ENCODE results near the gene VAPB. TPM values are rescaled to one million over a fixed set of nuclear protein-coding genes. Genes with fewer than 3 reads are reported as not detected.

The VAPB gene
- total RNA-seq, 6 experiments from 2014 or later: 48.9 to 57.4 (median 54.5) TPM

- Mint-ChIP-seq H3K4me1 (ENCODE audit: low read depth) (peaks cover 14% of the 10 kb centered on the region), H3K27me3 (ENCODE audit: insufficient read depth) (peaks cover 2% of the 10 kb centered on the region; the same call in 1 of the 2 replicates), H3K4me3 (no peak overlapping the region), H3K36me3 (ENCODE audit: low read depth) (peaks cover 19% of the 10 kb centered on the region; the same call in 1 of the 2 replicates), H3K27ac (no peak overlapping the region), H3K9me3 (no peaks in the 10 kb centered on the region)
- DNase-seq: no peak
- TF ChIP-seq CTCF (IDR thresholded peaks at IDR 0.05): no peak
Observed at GRCh38 chr20:58401162-58401561, 12.1 kb downstream of the VAPB start.

GRCh38 chr20:58402305-58402704 is 13.3 kb downstream of the VAPB start:
- Mint-ChIP-seq H3K36me3 (ENCODE audit: low read depth) (peaks cover 10% of the 10 kb centered on the region; the same call in 1 of the 2 replicates), H3K9me3 (no peaks in the 10 kb centered on the region), H3K27ac (no peak overlapping the region), H3K4me1 (ENCODE audit: low read depth) (peaks cover 9% of the 10 kb centered on the region), H3K4me3 (no peak overlapping the region), H3K27me3 (ENCODE audit: insufficient read depth) (no peaks in the 10 kb centered on the region)
- TF ChIP-seq CTCF (IDR thresholded peaks at IDR 0.05): no peak
- DNase-seq: no peak

GRCh38 chr20:58402827-58403226 is 13.8 kb downstream of the VAPB start:
- H3K36me3 Mint-ChIP-seq (ENCODE audit: low read depth): peaks cover 9% of the 10 kb centered on the region; the same call in 1 of the 2 replicates
- peaks cover 8% of the 10 kb centered on the region for H3K4me1 Mint-ChIP-seq (ENCODE audit: low read depth)
- no peak for DNase-seq
- H3K4me3 Mint-ChIP-seq: no peak overlapping the region
- H3K9me3 Mint-ChIP-seq: no peaks in the 10 kb centered on the region
- TF ChIP-seq CTCF (IDR thresholded peaks at IDR 0.05): no peak
- H3K27me3 Mint-ChIP-seq (ENCODE audit: insufficient read depth): no peaks in the 10 kb centered on the region
- no peak overlapping the region for H3K27ac Mint-ChIP-seq

- Mint-ChIP-seq H3K27me3 (ENCODE audit: insufficient read depth) (no peaks in the 10 kb centered on the region), H3K9me3 (no peaks in the 10 kb centered on the region), H3K4me1 (ENCODE audit: low read depth) (peaks cover 4% of the 10 kb centered on the region), H3K36me3 (ENCODE audit: low read depth) (peaks cover 5% of the 10 kb centered on the region; the same call in 1 of the 2 replicates), H3K27ac (no peak overlapping the region), H3K4me3 (no peak overlapping the region)
- DNase-seq: no peak
- TF ChIP-seq CTCF (IDR thresholded peaks at IDR 0.05): no peak
Observed at GRCh38 chr20:58403272-58403671, 14.2 kb downstream of the VAPB start.

- H3K4me3 Mint-ChIP-seq: no peak overlapping the region
Observed at GRCh38 chr20:58405504-58406291, 16.7 kb downstream of the VAPB start.

More at GRCh38 chr20:58405504-58406291, 16.7 kb downstream of the VAPB start:
- H3K9me3 Mint-ChIP-seq: no peaks in the 10 kb centered on the region
- no peaks in the 10 kb centered on the region; the same call in 1 of the 2 replicates for H3K4me1 Mint-ChIP-seq (ENCODE audit: low read depth)
- H3K36me3 Mint-ChIP-seq (ENCODE audit: low read depth): no peaks in the 10 kb centered on the region
- TF ChIP-seq CTCF (IDR thresholded peaks at IDR 0.05): no peak
- no peak for DNase-seq
- H3K27ac Mint-ChIP-seq: no peak overlapping the region
- H3K27me3 Mint-ChIP-seq (ENCODE audit: insufficient read depth): no peaks in the 10 kb centered on the region
